Measurements from ENCODE around the gene SLC1A1. TPM values are rescaled to one million over a fixed set of nuclear protein-coding genes. Genes with fewer than 3 reads are reported as not detected.

The SLC1A1 gene
- total and polyA plus RNA-seq, 2 of the 13 experiments (the other 11 are each of a cell fraction or from before 2014, with no cell fraction given) = not detected

DNA sequence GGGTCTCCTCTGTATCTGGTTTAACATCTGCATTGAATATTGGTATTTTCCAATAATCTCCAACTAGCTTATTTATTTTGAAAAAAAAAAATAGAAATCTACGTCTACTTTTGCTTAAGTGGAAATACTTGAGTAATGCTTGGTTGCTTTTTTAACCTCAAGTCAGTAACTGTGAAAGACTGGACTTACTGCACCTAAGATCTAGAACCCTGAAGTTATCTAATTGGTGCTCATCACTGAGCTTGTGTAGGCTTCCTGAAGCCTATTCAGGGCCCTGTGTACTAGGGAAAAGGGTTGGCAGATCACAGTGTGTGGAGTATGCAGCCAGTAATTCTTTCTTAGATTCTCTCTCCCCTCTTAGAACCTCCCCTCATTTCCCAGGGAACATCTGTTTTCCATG, 16.2 kb downstream of the SLC1A1 start:
- ChIA-PET CTCF (ENCODE audit: low intra/inter-chr PET ratio, low total read pairs) (no interaction called here), POLR2A (no interaction called here)
- Histone ChIP-seq H3K79me2 (ENCODE audit: insufficient read depth, low read length) (no peaks in the 10 kb centered on the region), H4K20me1 (ENCODE audit: insufficient read depth, low read length) (no peaks in the 10 kb centered on the region), H3K4me1 (ENCODE audit: insufficient read depth, low read length) (0 out of 2 replicates have a peak, but pooled peaks cover 6% of the 10 kb centered on the region), H3K4me3 (replicated peaks in 1 of 3; ENCODE audit: insufficient read depth in 1 of 3, low read depth in 2 of 3, low read length in 3 of 3) (no peak overlapping the region), H3K27ac (ENCODE audit: extremely low read length, insufficient read depth, low read length) (no peak overlapping the region), H2AFZ (ENCODE audit: low read length) (no peak overlapping the region), H3K9me3 (ENCODE audit: low read length) (no peaks in the 10 kb centered on the region), H3K27me3 (ENCODE audit: control insufficient read depth in 1 of 2, insufficient read depth in 2 of 2, low read length in 2 of 2) (no peaks in the 10 kb centered on the region), H3K9ac (ENCODE audit: insufficient read depth, low read depth, low read length) (no peak overlapping the region), H3K4me2 (ENCODE audit: low read depth, low read length) (no peak overlapping the region), H3K36me3 (replicated peaks in 1 of 2; ENCODE audit: control insufficient read depth in 1 of 2, insufficient read depth in 2 of 2, low read length in 2 of 2) (no peaks in the 10 kb centered on the region)
- no peak for FAIRE-seq
- WGBS (ENCODE audit: low lambda C conversion rate) = 85% methylated on average over 1 of the region's 1 CpG
- no peak for TF ChIP-seq MIER2 (CRISPR knock-in tag; IDR thresholded peaks at IDR 0.05)
- TF ChIP-seq RARG (CRISPR knock-in tag; IDR thresholded peaks at IDR 0.05; ENCODE audit: low read depth) = no peak
- no peak for TF ChIP-seq CEBPG (CRISPR knock-in tag; IDR thresholded peaks at IDR 0.05)
- TF ChIP-seq, protein P1, sequence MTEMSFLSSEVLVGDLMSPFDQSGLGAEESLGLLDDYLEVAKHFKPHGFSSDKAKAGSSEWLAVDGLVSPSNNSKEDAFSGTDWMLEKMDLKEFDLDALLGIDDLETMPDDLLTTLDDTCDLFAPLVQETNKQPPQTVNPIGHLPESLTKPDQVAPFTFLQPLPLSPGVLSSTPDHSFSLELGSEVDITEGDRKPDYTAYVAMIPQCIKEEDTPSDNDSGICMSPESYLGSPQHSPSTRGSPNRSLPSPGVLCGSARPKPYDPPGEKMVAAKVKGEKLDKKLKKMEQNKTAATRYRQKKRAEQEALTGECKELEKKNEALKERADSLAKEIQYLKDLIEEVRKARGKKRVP (CRISPR knock-in tag; IDR thresholded peaks at IDR 0.05) = no peak
- TF ChIP-seq, protein P2, sequence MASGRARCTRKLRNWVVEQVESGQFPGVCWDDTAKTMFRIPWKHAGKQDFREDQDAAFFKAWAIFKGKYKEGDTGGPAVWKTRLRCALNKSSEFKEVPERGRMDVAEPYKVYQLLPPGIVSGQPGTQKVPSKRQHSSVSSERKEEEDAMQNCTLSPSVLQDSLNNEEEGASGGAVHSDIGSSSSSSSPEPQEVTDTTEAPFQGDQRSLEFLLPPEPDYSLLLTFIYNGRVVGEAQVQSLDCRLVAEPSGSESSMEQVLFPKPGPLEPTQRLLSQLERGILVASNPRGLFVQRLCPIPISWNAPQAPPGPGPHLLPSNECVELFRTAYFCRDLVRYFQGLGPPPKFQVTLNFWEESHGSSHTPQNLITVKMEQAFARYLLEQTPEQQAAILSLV (CRISPR knock-in tag; IDR thresholded peaks at IDR 0.05; ENCODE audit: borderline replicate concordance) = no peak
- no peak for TF ChIP-seq ZBTB8A (CRISPR knock-in tag; IDR thresholded peaks at IDR 0.05; ENCODE audit: borderline replicate concordance, low read depth)
- no peak for TF ChIP-seq KDM5B (CRISPR knock-in tag; IDR thresholded peaks at IDR 0.05; ENCODE audit: borderline replicate concordance)
- TF ChIP-seq RXRA (CRISPR knock-in tag; IDR thresholded peaks at IDR 0.05) = no peak
- ATAC-seq = no peak
- in situ Hi-C loops (cut with HindIII; ENCODE audit: extremely low pct_ligation_motif_present, low pct_unique_long_range_greater_than_20kb) (no loop called here), intact Hi-C loops (cut with micrococcal nuclease; ENCODE audit: unreplicated experiment) (no loop called here)
- DNase-seq (ENCODE audit: low spot score) = no peak
- no TSS peak for BruUV-seq (replicated peaks)
